CD4-positive, alpha-beta T cell treated with Interferon alpha-2 for 1 hour (primary cell): ENCODE data around the gene KCNA1.

Experiments
- DNase-seq, 2 donors: peaks; one replicate each; pipeline ENCODE4 v3.0.0-alpha.2; 2020 to 2022

The KCNA1 gene

GRCh38 chr12:4961311-4961710, 51.6 kb downstream of the KCNA1 start:
- no peak for DNase-seq

DNA sequence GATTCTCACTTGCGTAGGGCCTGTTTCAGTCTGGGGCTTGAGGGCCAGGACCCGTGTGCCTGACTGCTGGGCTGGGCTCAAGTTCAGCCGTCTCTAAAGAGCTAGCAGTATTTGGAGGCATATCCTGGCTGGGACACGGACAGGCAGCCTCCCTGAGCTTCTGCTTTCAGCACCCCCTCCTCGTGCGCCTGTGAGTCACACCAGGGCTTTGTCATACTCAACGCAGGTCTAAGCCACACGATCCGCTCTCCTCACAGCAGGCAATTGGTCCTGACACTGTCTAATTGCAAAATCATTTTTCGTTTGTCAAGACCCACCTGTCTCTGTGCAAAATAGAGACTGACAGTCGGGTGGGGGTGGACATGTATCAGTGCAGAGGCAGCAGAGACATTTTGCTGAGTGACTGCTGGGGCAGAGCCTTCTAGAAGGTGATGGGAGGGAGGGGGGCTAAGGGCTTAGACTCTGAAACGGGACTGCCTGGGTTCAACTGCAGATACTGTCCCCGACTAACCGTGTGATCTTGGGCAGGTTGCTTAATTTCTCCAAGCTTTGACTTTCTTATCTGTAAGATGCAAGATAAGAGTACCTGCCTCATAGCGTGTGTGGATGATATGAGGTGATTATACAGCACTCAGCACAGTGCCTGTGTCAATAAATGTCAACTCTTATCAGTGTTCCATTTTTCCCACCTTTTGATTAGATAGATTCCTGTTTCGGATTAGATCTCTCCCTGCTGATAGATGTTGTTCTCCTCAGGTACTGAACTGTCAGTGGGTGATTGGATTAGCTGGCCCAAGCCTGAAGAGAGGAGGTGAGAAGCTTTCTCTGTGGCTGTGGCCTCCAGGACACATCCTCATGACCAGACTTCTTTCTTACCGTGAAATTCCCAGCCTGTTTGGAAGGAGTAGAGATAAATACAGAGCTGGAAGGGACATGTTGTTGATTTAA, 53.1 kb downstream of the KCNA1 start:
- no peak for DNase-seq
